Measurements from ENCODE around the gene GPBP1.
"Not testable (repeated sequence)": the region's sequence is repeated elsewhere in the genome, so short reads cannot be mapped to it uniquely, and the experiment has no call there.

GPBP1 gene

DNA sequence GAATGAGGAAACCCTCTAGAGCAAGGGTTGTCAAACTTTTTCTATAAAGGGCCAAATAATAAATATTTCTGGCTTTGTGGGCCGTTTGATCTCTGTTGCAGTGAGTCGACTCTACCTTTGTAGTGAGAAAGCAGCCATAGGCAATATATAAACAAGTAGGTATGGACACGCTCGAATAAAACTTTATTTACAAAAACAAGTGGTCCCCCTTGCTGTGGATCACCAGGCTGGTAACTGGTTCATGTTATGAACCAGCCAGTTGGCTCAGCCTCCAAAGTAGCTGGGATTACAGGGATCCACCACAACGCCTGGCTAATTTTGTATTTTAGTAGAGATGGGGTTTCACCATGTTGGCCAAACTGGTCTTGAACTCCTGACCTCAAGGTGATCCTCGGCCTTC is 118.5 kb downstream of the GPBP1 start:
- DNase-seq = no peak

- DNase-seq = peak; percentile 89
These were observed 124.6 kb downstream of the GPBP1 start for GRCh38 chr5:57298295-57298984.

DNA sequence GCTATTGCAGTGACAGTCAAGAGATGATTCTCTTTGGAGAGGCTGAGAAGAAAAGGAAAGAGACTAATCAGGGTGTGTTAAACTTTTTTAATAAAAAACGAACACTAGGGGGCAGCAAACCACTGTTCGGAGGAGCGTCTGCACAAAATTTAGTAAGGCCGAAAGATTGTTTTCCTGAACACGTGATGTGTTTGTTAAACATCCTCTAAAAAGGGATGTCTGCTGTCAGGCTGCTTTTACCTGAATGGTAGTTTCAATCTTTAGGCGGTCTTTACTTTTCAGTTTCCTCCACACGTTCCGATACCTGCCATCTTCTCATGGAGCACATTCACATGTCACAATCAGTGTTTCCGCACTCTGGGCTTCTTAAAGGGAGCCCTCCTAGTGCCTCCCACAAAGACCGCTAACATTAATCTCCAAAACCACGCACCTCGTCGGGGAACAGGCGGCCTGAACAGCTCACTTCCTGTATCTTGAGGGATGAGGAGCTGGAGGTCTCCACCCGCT is 125.2 kb downstream of the GPBP1 start:
- DNase-seq = peak; percentile 80

DNA sequence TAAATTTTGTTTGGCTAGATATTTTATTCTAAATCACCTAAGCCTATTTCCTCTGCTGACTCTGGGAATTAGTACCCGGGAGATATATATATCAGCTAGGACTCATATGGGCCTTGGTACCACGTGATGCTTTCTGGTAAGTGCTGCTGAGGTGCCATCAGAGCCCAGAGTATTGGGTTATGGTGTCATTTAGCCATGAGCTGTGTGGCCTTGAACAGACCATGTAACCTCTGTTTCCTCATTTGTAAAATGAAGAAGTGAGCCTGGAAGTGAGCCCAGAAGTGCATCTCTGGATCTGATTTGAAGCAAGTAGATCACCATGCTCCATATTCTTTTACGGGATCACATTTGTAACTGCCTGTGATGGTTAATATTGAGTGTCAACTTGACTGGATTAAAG is 126.1 kb downstream of the GPBP1 start:
- DNase-seq = no peak

GRCh38 chr5:57302164-57302563 is 128.3 kb downstream of the GPBP1 start:
- peak; percentile 19 for DNase-seq

DNA sequence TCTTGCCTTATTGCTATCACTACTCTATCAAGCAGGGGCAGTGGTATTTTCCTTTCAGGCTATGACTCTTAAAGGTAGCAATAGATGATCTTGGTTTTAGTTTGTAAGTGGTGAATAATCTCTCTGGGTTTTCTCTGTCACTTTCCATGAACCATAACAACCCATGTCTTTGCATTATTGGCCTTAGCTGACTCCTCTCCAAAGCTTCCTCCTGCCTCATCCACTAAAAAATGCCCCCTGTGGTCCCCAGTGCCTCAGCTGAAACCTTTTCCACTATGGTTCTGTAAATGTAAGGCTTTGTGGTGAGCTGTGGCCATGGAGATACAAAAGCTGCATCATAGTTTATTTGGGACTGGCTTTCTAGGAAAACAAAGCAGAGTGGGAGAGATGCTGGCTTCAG is 128.8 kb downstream of the GPBP1 start:
- DNase-seq = no peak

GRCh38 chr5:57303985-57304384 is 130.1 kb downstream of the GPBP1 start:
- DNase-seq = no peak

- DNase-seq = no peak
These were observed 131.1 kb downstream of the GPBP1 start for GRCh38 chr5:57304931-57305330.

- no peak for DNase-seq
These were observed 132.5 kb downstream of the GPBP1 start for GRCh38 chr5:57306359-57306758.

DNA sequence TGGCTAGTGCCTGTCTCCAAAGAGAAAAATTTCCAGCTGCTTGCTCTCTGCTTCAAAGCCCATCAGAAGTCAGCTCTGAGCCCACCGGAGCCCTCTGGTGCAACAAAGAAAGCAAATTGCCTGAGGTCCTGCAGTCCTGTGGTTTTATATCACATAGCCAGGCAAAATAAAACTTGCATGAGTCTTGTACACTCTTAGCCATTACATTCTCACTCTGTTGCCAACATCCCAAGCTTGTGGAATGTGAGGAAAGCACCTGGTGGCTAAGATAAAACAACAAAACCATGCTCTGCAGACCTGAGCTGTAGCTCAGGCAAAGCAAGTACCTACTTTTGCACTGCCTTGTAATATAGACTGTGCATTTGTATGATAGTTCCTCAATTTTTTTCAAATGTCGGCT is 133.7 kb downstream of the GPBP1 start:
- no peak for DNase-seq

DNA sequence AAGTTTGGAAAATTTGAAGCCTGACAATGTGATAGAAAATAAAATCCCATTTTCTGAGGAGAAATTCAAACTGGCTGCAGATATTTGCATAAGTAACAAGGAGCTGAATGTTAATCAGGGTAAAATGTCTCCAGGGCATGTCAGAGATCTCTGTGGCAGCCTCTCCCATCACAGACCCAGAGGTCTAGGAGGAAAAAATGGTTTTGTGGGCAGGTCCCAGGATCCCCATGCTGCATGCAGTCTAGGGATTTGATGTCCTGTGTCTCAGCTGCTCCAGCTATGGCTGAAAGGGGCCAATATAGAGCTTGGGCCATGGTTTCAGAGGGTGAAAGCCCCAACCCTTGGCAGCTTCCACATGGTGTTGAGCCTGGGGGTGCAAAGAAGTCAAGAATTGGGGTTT is 135.2 kb downstream of the GPBP1 start:
- DNase-seq = not testable (repeated sequence)

GRCh38 chr5:57311251-57311650 is 137.4 kb downstream of the GPBP1 start:
- DNase-seq = no peak

DNA sequence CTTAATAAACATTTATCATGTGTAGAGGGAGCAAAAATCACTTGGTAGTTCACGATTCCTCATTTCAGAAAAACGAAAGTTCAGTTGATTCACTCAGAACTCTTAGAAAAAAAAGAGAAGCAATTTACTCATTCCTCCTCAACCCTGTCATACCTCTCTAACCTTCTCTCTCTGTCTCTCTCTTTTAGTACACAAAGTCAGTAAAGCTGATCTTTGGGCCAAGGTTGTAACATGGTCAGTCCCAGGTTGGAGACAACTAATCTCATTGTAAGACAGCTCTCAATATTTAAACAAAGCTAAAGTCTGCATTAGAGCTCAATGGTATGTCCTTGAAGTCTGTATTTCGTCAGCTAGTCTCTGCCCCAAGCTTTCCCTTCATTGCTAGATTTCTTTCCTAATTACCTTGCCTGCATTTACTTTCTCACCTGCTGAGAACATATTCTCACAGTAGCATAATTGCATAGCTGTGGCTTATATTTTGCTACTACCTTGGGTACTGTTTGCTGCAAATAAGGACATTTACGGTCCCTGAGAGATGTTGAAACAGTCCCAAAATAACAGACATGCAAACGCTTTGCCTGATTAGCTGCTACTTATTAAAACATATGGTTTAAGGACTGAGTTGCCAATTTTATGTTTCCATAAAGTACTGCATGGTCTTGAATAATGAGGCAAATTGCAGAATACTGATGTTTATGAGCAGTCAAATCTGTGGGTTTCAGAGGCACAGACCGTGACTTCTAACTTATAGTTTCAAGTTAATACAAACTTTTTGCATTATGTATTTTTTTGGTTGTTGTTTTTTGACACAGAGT is 138.3 kb downstream of the GPBP1 start:
- no peak for DNase-seq

- DNase-seq = no peak
These were observed 139.9 kb downstream of the GPBP1 start for GRCh38 chr5:57313716-57314115.

All from CD4-positive, alpha-beta T cell treated with Interleukin-10 for 1 hour (primary cell).